Esophagus squamous epithelium (tissue), 5 donors: ENCODE data around the gene BHLHE41. TPM values are rescaled to one million over a fixed set of nuclear protein-coding genes. Genes with fewer than 3 reads are reported as not detected.
A peak's percentile ranks its signal among the peaks of the same experiment; 100 is the strongest.

Experiments used
- DNase-seq: peaks from one replicate; lab custom pipeline; 2025; lab: John Stamatoyannopoulos, UW
- H3K27ac ChIP-seq, 4 donors: fragments of 200-600 bp; sonication (generic); one replicate each; pipeline ENCODE4 v1.5.1; 2016 to 2019; ENCODE audit warnings: mild to moderate bottlenecking in 1 of 4
- H3K27me3 ChIP-seq, 4 donors: fragments of 200-600 bp; sonication (generic); 1 replicate in 3 of 4; 2 replicates in 1 of 4; pipeline versions ENCODE4 v1.5.1 to v1.6.0; 2017 to 2021; ENCODE audit warnings: antibody characterized with exemption in 1 of 4
- H3K36me3 ChIP-seq, 3 donors: fragments of 200-600 bp; sonication (generic); one replicate each; pipeline ENCODE4 v1.5.1; 2016 to 2019
- H3K4me1 ChIP-seq, 3 donors: fragments of 200-600 bp; sonication (generic); one replicate each; pipeline ENCODE4 v1.5.1; 2017 to 2019
- H3K4me3 ChIP-seq, 4 donors: fragments of 200-600 bp; sonication (generic); 1 replicate in 3 of 4; 2 replicates in 1 of 4; pipeline ENCODE4 v1.5.1; 2016 to 2019; ENCODE audit warnings: mild to moderate bottlenecking in 2 of 4, moderate library complexity in 1 of 4
- H3K9me3 ChIP-seq, 3 donors: fragments of 200-600 bp; sonication (generic); one replicate each; pipeline ENCODE4 v1.5.1; 2016 to 2019
- POLR2A ChIP-seq, 4 donors: fragments of 450-650 bp; IDR thresholded peaks; one replicate each; pipeline ENCODE4 v1.6.1; 2017; ENCODE audit warnings: antibody characterized with exemption in 4 of 4, mild to moderate bottlenecking in 4 of 4, moderate library complexity in 3 of 4
- WGBS, 2 donors: methylation state at CpG; one replicate each; pipeline ENCODE4 v1.1.5; 2018; 5-methylcytosine and 5-hydroxymethylcytosine counted together
- intact Hi-C: fragments of 100-400 bp; cut with DNase I; formaldehyde crosslinking; loops from one replicate; pipeline ENCODE4 v1.15.0; 2022
- total RNA-seq, 4 donors: library from RNA; depleted of rRNA; stranded (reverse); fragments of >200 nt; gene quantifications; one replicate each; pipeline ENCODE4 v1.1.0, GENCODE V29; 2016
- TF ChIP-seq, protein P1 (sequence below), 6 experiments: fragments of 450-650 bp in 4 of 6; fragments of 200-600 bp in 2 of 6; sonication (generic) in 2 of 6; IDR thresholded peaks; one replicate each; pipeline ENCODE4 v1.5.1; 2016 to 2019; ENCODE audit warnings: antibody characterized with exemption in 6 of 6, mild to moderate bottlenecking in 4 of 6, moderate library complexity in 4 of 6
- donor health status: DM: yes; HTN: yes; CAD: no.

The BHLHE41 gene
- total RNA-seq, 4 donors from 2014 or later: 0.48 to 14.3 (median 1.7) TPM

DNA sequence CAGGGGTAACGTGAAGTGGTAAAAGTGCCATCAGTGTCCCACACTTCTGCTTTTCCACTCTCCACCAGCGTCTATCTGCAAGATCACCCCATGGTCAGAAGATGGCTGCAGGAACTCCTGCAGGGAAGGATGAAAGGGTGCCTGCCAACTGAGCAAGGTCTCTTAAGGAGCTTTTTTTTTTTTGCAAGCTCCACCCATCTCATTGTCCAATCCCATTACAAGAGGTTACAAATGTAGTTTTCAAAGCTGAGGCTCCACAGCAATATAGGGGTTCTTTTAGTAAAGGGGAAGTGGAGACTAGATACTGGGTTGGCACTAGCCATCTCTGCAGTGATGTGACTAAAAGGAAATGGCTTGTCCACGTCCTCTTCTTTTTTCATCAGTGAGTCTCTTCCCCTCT, 5.9 kb upstream of the BHLHE41 start:
- no peaks in the 10 kb centered on the region for H3K9me3 ChIP-seq
- H3K27ac ChIP-seq: no peak overlapping the region
- intact Hi-C loops: no loop called here
- H3K4me1 ChIP-seq: peaks cover 6 to 23% (median 12%) of the 10 kb centered on the region in 3 donors
- H3K4me3 ChIP-seq: no peak overlapping the region
- no peak for DNase-seq
- peaks cover 0 to 51% (median 0%) of the 10 kb centered on the region in 4 donors for H3K27me3 ChIP-seq
- TF ChIP-seq POLR2A (IDR thresholded peaks at IDR 0.05): no peak
- TF ChIP-seq, protein P1, sequence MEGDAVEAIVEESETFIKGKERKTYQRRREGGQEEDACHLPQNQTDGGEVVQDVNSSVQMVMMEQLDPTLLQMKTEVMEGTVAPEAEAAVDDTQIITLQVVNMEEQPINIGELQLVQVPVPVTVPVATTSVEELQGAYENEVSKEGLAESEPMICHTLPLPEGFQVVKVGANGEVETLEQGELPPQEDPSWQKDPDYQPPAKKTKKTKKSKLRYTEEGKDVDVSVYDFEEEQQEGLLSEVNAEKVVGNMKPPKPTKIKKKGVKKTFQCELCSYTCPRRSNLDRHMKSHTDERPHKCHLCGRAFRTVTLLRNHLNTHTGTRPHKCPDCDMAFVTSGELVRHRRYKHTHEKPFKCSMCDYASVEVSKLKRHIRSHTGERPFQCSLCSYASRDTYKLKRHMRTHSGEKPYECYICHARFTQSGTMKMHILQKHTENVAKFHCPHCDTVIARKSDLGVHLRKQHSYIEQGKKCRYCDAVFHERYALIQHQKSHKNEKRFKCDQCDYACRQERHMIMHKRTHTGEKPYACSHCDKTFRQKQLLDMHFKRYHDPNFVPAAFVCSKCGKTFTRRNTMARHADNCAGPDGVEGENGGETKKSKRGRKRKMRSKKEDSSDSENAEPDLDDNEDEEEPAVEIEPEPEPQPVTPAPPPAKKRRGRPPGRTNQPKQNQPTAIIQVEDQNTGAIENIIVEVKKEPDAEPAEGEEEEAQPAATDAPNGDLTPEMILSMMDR (IDR thresholded peaks at IDR 0.05): no peak
- 64 to 74% methylated on average over 3 of the region's 3 CpGs for WGBS, 2 donors
- H3K36me3 ChIP-seq: no peaks in the 10 kb centered on the region

DNA sequence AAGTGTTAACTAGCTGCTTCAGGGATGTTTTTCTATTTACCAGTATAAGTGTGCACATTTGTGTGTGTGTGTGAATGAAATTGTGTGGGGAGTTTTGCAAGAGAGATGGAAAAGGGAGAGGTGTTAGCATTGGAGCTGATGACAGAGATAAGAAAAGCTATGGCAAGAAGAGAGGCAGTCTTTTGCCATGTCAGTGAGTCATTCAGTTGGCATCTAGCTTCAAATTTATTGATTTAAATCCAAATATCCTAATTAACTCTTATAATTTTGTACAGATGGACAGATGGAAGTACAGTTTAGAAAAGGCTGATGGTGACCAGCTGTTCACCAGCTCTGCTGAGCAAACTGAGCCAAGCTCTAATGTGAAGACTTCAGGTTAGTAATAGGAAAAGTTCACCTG, 3.3 kb upstream of the BHLHE41 start:
- intact Hi-C loops: no loop called here
- no peak for DNase-seq
- Histone ChIP-seq H3K4me3 (no peak overlapping the region), H3K27ac (no peak overlapping the region), H3K9me3 (no peaks in the 10 kb centered on the region), H3K27me3 (peaks cover 0 to 77% (median under 1%) of the 10 kb centered on the region in 4 donors), H3K36me3 (no peaks in the 10 kb centered on the region), H3K4me1 (peaks cover 16 to 40% (median 31%) of the 10 kb centered on the region in 3 donors)
- no peak for TF ChIP-seq POLR2A (IDR thresholded peaks at IDR 0.05)
- TF ChIP-seq, protein P1 (IDR thresholded peaks at IDR 0.05): no peak

- intact Hi-C loops: no loop called here
- Histone ChIP-seq H3K4me1 (peaks cover 16 to 47% (median 35%) of the 10 kb centered on the region in 3 donors), H3K27ac (peak overlapping the region in 2 of 4 donors; percentile 92 to 96), H3K36me3 (no peaks in the 10 kb centered on the region), H3K4me3 (no peak overlapping the region), H3K9me3 (no peaks in the 10 kb centered on the region), H3K27me3 (peaks cover 0 to 79% (median 3%) of the 10 kb centered on the region in 4 donors)
- 85 to 93% methylated on average over 2 of the region's 2 CpGs for WGBS, 2 donors
- DNase-seq: no peak
- TF ChIP-seq POLR2A (IDR thresholded peaks at IDR 0.05): no peak
Observed at GRCh38 chr12:26127404-26127803, 2.6 kb upstream of the BHLHE41 start.

GRCh38 chr12:26126340-26127284, 1.8 kb upstream of the BHLHE41 start:
- peak in 1 of 4 donors; percentile 13 for TF ChIP-seq POLR2A (IDR thresholded peaks at IDR 0.05)
- TF ChIP-seq, protein P1 (IDR thresholded peaks at IDR 0.05): peak in 1 of 6 experiments; percentile 3
- DNase-seq: peak; percentile 34
- H3K27ac ChIP-seq: peak overlapping the region; percentile 77 to 96 (median 93)
- H3K27me3 ChIP-seq: peaks cover 0 to 85% (median 3%) of the 10 kb centered on the region in 4 donors
- H3K36me3 ChIP-seq: no peaks in the 10 kb centered on the region
- H3K4me1 ChIP-seq: peaks cover 18 to 52% (median 41%) of the 10 kb centered on the region in 3 donors
- H3K4me3 ChIP-seq: peak overlapping the region; percentile 39 to 83 (median 64)
- H3K9me3 ChIP-seq: no peaks in the 10 kb centered on the region
- WGBS, 2 donors: 15 to 28% methylated on average over 11 to 19 of the region's 60 CpGs
- intact Hi-C loops: no loop called here

GRCh38 chr12:26125400-26126339, 833 bp upstream of the BHLHE41 start:
- WGBS, 2 donors: 0 to 1% methylated on average over 15 to 16 of the region's 66 CpGs
- Histone ChIP-seq H3K36me3 (no peaks in the 10 kb centered on the region), H3K27me3 (peaks cover 0 to 85% (median 3%) of the 10 kb centered on the region in 4 donors), H3K4me1 (peaks cover 19 to 60% (median 45%) of the 10 kb centered on the region in 3 donors), H3K9me3 (no peaks in the 10 kb centered on the region), H3K27ac (peak overlapping the region; percentile 77 to 96 (median 93)), H3K4me3 (peak overlapping the region; percentile 39 to 83 (median 64))
- peak in 2 of 4 donors; percentile 70 to 72 for TF ChIP-seq POLR2A (IDR thresholded peaks at IDR 0.05)
- TF ChIP-seq, protein P1 (IDR thresholded peaks at IDR 0.05): peak in 1 of 6 experiments; percentile 10
- intact Hi-C loops: no loop called here
- peak; percentile 16 for DNase-seq
